Kidney (tissue), 14 donors: Measurements from ENCODE around the gene UNCX. TPM values are rescaled to one million over a fixed set of nuclear protein-coding genes. Genes with fewer than 3 reads are reported as not detected.
A peak's percentile ranks its signal among the peaks of the same experiment; 100 is the strongest.

Experiments used
- DNase-seq, 5 donors: peaks; one replicate each; pipeline ENCODE4 v3.0.0-alpha.2; 2013 to 2020
- FAIRE-seq: peaks from 2 replicates; lab custom pipeline; 2012; peaks lifted over from hg19 to GRCh38; lab: Jason Lieb, UNC
- H3K27ac ChIP-seq, 2 donors: one replicate each; pipeline ENCODE4 v1.7.0; 2013; ENCODE audit warnings: low read depth in 2 of 2, low read length in 2 of 2, inconsistent platforms in 1 of 2
- H3K27me3 ChIP-seq: one replicate; pipeline ENCODE4 v1.7.1; 2013; ENCODE audit warnings: low read length, inconsistent platforms; ENCODE audit not compliant: control insufficient read depth, insufficient read depth
- H3K36me3 ChIP-seq, 3 donors: one replicate each; pipeline versions ENCODE4 v1.7.0 to v1.7.1; 2013; ENCODE audit warnings: low read length in 3 of 3, control low read depth in 1 of 3, inconsistent platforms in 1 of 3; ENCODE audit not compliant: insufficient read depth in 3 of 3, control insufficient read depth in 2 of 3
- H3K4me1 ChIP-seq, 3 donors: one replicate each; pipeline versions ENCODE4 v1.7.0 to v1.7.1; 2013; ENCODE audit warnings: low read length in 3 of 3, inconsistent platforms in 1 of 3, low read depth in 1 of 3; ENCODE audit not compliant: control insufficient read depth in 2 of 3, insufficient read depth in 2 of 3
- H3K4me3 ChIP-seq, 3 donors: one replicate each; pipeline versions ENCODE4 v1.7.0 to v1.8.1; 2013; ENCODE audit warnings: low read length in 3 of 3, control low read depth in 1 of 3, inconsistent platforms in 1 of 3
- H3K9ac ChIP-seq, 3 donors: one replicate each; pipeline versions ENCODE4 v1.7.0 to v1.7.1; 2013; ENCODE audit warnings: low read length in 3 of 3, control low read depth in 1 of 3, inconsistent platforms in 1 of 3
- H3K9me3 ChIP-seq, 3 donors: one replicate each; pipeline versions ENCODE4 v1.7.0 to v1.7.1; 2013; ENCODE audit warnings: low read length in 3 of 3, control low read depth in 1 of 3, inconsistent platforms in 1 of 3; ENCODE audit not compliant: control insufficient read depth in 2 of 3, insufficient read depth in 1 of 3
- intact Hi-C: fragments of 100-400 bp; cut with DNase I; formaldehyde crosslinking; loops from one replicate; pipeline ENCODE4 v1.11.1; 2022
- polyA plus RNA-seq: library from polyadenylated mRNA; stranded (reverse); fragments of 350-450 nt; fragmentation: Illumina TruSeq; extraction: RNeasy Lipid Tissue Mini Kit (QIAGEN cat#74804); gene quantifications from one replicate; pipeline ENCODE4 v1.2.3, GENCODE V29; 2014; ENCODE audit warnings: low read depth, low replicate concordance; ENCODE audit not compliant: insufficient read depth
- total RNA-seq: library from RNA; stranded (reverse); fragmentation: NEBNext Ultra II Directional; extraction: Animal tissue kit (Norgen Biotek cat#: 25700); gene quantifications from one replicate; pipeline ENCODE4 v1.2.1, GENCODE V29; 2021
- TF ChIP-seq, protein P1 (sequence below): IDR thresholded peaks from 3 replicates; pipeline ENCODE4 v1.5.1; 2012; ENCODE audit warnings: mild to moderate bottlenecking, moderate library complexity, borderline replicate concordance; ENCODE audit not compliant: insufficient read depth; ENCODE audit errors: extremely low read depth
- donor health status: control.
- donor health status: control.
- donor health status: control.
- donor health status: control.
- donor health status: control.
- donor health status: DM: yes; HTN: yes; CAD: no.
- donor health status: Normal renal cell carcinoma (clear cell type).

UNCX gene
- total and polyA plus RNA-seq, 2 donors from 2014 or later: 1.4 to 2.0 TPM

DNA sequence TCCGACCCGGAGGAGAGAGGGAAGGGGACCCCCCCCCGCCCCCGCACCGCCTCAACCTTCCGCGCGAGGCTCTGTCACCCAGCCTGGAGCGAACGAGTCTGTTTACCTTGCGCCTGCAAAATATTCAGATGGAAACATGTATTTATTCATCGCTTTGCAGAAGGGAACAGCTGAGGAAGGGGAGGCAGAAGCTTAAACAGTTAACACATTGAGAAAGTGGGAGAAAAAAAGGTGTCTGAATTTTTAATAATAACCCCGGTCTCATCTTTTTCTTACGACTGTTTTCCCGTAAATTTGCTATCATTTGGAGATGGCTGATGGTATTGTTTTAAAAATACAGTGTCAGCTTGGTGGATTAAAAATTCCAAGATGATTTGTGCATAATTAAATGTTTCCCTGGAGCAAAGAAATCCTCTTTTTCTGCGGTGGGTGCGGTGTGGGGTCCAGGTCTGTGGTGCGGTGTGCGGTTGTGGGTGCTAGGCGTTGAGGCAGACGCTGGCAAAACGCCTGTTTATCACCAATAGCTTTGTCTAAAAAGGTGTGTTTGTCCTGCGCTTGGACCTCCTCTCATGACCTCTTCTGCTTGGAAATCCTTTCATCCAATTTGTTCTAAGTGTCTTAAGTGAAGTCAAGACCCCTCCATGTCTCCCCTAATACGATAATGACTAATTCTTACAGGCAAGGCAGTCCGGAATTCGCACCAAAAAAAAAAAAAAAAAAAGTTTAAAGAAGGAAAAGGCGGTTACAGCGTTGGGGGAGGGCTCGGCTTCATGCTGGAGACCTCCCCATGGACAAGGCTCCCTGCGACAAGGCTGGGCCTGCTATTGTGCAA lies 1.6 kb downstream of the UNCX start:
- Histone ChIP-seq H3K27ac (no peak overlapping the region), H3K9me3 (no peaks in the 10 kb centered on the region), H3K9ac (peak overlapping the region in 1 of 3 donors; percentile 43), H3K36me3 (no peaks in the 10 kb centered on the region), H3K27me3 (peaks cover 23% of the 10 kb centered on the region), H3K4me1 (no peaks in the 10 kb centered on the region), H3K4me3 (peak overlapping the region in 2 of 3 donors; percentile 41 to 60)
- TF ChIP-seq, protein P1, sequence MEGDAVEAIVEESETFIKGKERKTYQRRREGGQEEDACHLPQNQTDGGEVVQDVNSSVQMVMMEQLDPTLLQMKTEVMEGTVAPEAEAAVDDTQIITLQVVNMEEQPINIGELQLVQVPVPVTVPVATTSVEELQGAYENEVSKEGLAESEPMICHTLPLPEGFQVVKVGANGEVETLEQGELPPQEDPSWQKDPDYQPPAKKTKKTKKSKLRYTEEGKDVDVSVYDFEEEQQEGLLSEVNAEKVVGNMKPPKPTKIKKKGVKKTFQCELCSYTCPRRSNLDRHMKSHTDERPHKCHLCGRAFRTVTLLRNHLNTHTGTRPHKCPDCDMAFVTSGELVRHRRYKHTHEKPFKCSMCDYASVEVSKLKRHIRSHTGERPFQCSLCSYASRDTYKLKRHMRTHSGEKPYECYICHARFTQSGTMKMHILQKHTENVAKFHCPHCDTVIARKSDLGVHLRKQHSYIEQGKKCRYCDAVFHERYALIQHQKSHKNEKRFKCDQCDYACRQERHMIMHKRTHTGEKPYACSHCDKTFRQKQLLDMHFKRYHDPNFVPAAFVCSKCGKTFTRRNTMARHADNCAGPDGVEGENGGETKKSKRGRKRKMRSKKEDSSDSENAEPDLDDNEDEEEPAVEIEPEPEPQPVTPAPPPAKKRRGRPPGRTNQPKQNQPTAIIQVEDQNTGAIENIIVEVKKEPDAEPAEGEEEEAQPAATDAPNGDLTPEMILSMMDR: no peak
- DNase-seq (peak in 1 of 5 donors; percentile 32), FAIRE-seq (no peak)
- intact Hi-C loops: no loop called here

DNA sequence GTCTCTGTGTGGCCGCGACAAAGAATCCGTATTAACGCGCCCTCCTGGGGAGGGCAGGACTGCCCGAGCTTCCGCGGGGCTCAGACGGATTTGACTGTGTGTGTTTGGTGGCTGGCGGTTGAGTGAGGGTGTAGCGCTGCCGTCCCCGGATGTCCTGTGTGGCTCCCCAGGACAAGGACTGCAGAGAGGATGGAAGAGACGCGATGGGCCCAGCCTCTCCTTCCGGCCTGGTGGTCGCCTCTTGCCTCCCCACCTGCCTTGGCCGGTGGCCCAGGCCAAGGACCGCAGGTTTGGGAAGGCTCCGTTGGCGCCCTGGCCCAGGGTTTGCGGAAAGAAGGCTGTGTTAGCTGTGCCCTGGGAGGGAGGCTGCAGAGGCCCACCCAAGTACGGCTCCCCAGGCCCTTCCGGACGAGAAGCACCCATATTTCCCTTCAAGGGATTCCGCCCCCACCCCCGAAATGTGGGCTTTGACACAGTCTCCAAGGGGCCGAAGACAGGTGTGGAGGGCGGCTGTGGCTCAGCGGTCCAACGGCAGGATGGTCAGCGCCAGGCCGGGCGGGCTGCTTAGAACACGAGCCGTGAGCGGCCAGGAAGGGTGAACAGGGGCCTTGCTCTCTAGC lies 2.3 kb downstream of the UNCX start:
- no peaks in the 10 kb centered on the region for H3K36me3 ChIP-seq

DNA sequence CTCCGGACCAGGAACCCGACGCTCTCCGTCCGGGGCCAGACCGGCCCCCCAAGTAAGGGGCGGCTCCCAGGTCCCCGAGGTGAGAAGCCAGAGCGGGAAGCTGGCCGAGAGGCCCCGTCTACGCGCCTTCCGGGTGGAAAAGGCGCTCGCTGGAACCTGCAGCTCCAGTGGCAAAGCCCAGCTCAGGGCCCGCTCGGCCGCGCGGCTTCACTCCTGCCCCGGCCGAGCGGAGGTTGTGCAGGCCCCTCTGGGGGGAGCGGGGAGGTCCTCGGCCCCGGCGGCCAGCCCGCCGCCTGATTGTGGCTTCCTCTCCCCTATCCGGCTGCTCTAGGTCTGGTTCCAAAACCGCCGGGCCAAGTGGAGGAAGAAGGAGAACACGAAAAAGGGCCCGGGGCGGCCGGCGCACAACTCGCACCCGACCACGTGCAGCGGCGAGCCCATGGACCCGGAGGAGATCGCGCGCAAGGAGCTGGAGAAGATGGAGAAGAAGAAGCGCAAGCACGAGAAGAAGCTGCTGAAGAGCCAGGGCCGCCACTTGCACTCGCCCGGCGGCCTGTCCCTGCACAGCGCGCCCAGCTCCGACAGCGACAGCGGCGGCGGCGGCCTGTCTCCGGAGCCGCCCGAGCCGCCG lies 2.9 kb downstream of the UNCX start:
- no peaks in the 10 kb centered on the region for H3K36me3 ChIP-seq

More for the DNA sequence above, 2.3 kb downstream of the UNCX start:
- peak; percentile 41 to 68 (median 49) for DNase-seq
- Histone ChIP-seq H3K27me3 (peaks cover 27% of the 10 kb centered on the region), H3K27ac (no peak overlapping the region), H3K9ac (no peak overlapping the region), H3K4me3 (peak overlapping the region in 2 of 3 donors; percentile 41 to 43), H3K9me3 (no peaks in the 10 kb centered on the region), H3K4me1 (no peaks in the 10 kb centered on the region)
- FAIRE-seq: no peak
- intact Hi-C loops: no loop called here
- TF ChIP-seq, protein P1: no peak

More for the DNA sequence above, 2.9 kb downstream of the UNCX start:
- Histone ChIP-seq H3K27ac (no peak overlapping the region), H3K9me3 (no peaks in the 10 kb centered on the region), H3K27me3 (peaks cover 24% of the 10 kb centered on the region), H3K4me3 (no peak overlapping the region), H3K4me1 (no peaks in the 10 kb centered on the region), H3K9ac (no peak overlapping the region)
- peak in 4 of 5 donors; percentile 25 to 72 (median 44) for DNase-seq
- FAIRE-seq: no peak
- intact Hi-C loops: no loop called here
- TF ChIP-seq, protein P1: no peak
